Cardiac fibroblast (primary cell): ENCODE measurements around the gene TMEM164.

Source experiments
- DNase-seq, 2 donors: peaks; one replicate each; pipeline versions ENCODE4 v3.0.0 to v3.0.0-alpha.2; 2010; ENCODE audit warnings: low read depth in 2 of 2
- H3K4me3 ChIP-seq, 2 donors: replicated peaks in 1 of 2; 1 replicate in 1 of 2; 2 replicates in 1 of 2; pipeline ENCODE4 v1.5.1; 2011; ENCODE audit warnings: low read depth in 2 of 2, low read length in 2 of 2, mild to moderate bottlenecking in 2 of 2, moderate library complexity in 1 of 2
- CTCF ChIP-seq: IDR thresholded peaks from one replicate; pipeline ENCODE4 v1.5.1; 2011; ENCODE audit warnings: low read depth, mild to moderate bottlenecking, low read length, inconsistent platforms

TMEM164 gene

GRCh38 chrX:110125446-110126162 lies 122.7 kb downstream of the TMEM164 start:
- peak in 1 of 2 donors; percentile 21 for DNase-seq
- TF ChIP-seq CTCF = peak; percentile 3
- no peak overlapping the region for H3K4me3 ChIP-seq

DNA sequence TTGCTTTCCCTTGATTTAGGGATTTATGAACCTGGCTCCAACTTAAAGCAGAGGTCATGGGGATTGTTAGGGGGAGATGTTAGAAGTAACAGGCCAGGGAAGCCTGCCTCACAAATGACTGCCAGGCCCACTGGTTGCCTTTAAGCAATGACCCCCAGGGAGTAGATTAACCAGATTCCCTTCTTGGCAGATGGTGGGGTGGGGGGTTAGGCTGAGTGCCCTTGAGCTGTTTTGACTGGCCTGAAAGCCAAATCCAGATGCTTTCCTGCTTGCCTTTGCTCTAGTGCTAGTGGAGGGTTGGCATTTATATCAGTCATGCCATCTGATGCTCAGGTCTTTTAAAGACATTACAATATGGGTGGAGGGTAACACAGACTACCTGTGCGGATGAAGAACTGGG lies 128.1 kb downstream of the TMEM164 start:
- no peak for TF ChIP-seq CTCF
- no peak for DNase-seq
- H3K4me3 ChIP-seq = no peak overlapping the region

- no peak for TF ChIP-seq CTCF
- H3K4me3 ChIP-seq = no peak overlapping the region
- no peak for DNase-seq
These were observed 129.7 kb downstream of the TMEM164 start for GRCh38 chrX:110132450-110133114.

DNA sequence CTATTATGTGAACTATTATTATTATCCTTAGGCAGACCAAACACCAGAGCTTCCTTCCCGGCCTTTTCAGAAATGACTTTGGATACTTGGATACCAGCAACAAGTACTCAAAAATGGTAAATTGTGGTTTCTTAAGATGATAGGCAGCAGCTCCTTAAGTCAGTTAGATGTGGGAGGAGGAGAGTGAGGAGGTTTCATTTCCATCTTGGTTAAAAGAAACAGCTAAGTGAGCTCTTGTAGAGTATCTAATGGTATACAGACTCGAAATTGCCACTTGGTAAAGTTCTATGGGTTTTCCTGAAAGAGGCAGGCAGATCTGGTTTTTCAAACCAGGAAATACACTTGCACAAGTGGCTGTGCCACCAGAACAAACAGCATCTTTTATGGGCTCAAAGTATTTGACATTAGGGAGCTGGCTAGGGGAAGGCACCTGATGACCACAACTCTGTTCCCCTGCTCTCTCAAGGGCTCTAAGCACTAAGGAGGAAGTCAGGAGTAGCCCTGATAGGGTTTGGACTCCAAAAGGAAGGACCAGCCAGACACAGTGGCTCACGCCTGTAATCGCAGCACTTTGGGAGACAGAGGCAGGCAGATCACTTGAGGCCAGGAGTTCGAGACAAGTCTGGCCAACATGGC lies 130.9 kb downstream of the TMEM164 start:
- H3K4me3 ChIP-seq = no peak overlapping the region
- DNase-seq = no peak
- no peak for TF ChIP-seq CTCF

- DNase-seq = peak in 1 of 2 donors; percentile 31
- no peak overlapping the region for H3K4me3 ChIP-seq
- TF ChIP-seq CTCF = no peak
These were observed 132.7 kb downstream of the TMEM164 start for GRCh38 chrX:110135618-110136017.

- no peak for TF ChIP-seq CTCF
- DNase-seq = no peak
These were observed 133.2 kb downstream of the TMEM164 start for GRCh38 chrX:110136136-110136535.

More at GRCh38 chrX:110136136-110136535, 133.2 kb downstream of the TMEM164 start:
- H3K4me3 ChIP-seq = no peak overlapping the region
